Sigmoid colon (tissue), 7 donors: ENCODE measurements around the gene USP44. TPM values are rescaled to one million over a fixed set of nuclear protein-coding genes. Genes with fewer than 3 reads are reported as not detected.
A peak's percentile ranks its signal among the peaks of the same experiment; 100 is the strongest.
"Not testable (repeated sequence)": the region's sequence is repeated elsewhere in the genome, so short reads cannot be mapped to it uniquely, and the experiment has no call there.

ENCODE experiments used
- DNase-seq: peaks from one replicate; pipeline ENCODE4 v3.0.0-alpha.2; 2019
- H3K27ac ChIP-seq, 4 donors: fragments of 200-600 bp; sonication (generic); one replicate each; pipeline ENCODE4 v1.5.1; 2016 to 2019; ENCODE audit warnings: mild to moderate bottlenecking in 1 of 4
- H3K27me3 ChIP-seq, 3 donors: fragments of 200-600 bp; sonication (generic); one replicate each; pipeline ENCODE4 v1.5.1; 2019; ENCODE audit warnings: mild to moderate bottlenecking in 1 of 3
- H3K36me3 ChIP-seq, 4 donors: fragments of 200-600 bp; sonication (generic); one replicate each; pipeline ENCODE4 v1.5.1; 2016 to 2019
- H3K4me1 ChIP-seq, 4 donors: fragments of 200-600 bp; sonication (generic); one replicate each; pipeline ENCODE4 v1.5.1; 2017 to 2019
- H3K4me3 ChIP-seq, 4 donors: fragments of 200-600 bp; sonication (generic); one replicate each; pipeline ENCODE4 v1.5.1; 2017 to 2019; ENCODE audit warnings: mild to moderate bottlenecking in 2 of 4, moderate library complexity in 1 of 4
- H3K9me3 ChIP-seq, 4 donors: fragments of 200-600 bp in 3 of 4; sonication (generic) in 3 of 4; one replicate each; pipeline versions ENCODE4 v1.5.1 to v1.6.1; 2013 to 2019
- EP300 ChIP-seq, 4 donors: sonication (generic); formaldehyde crosslinking; IDR thresholded peaks; one replicate each; pipeline ENCODE4 v1.6.1; 2017; ENCODE audit warnings: antibody characterized with exemption in 4 of 4
- POLR2A ChIP-seq, 2 donors: fragments of 450-650 bp; IDR thresholded peaks; one replicate each; pipeline ENCODE4 v1.6.1; 2016; ENCODE audit warnings: antibody characterized with exemption in 2 of 2, mild to moderate bottlenecking in 2 of 2, moderate library complexity in 2 of 2
- POLR2AphosphoS5 ChIP-seq, 4 donors: sonication (generic); formaldehyde crosslinking; IDR thresholded peaks; one replicate each; pipeline ENCODE4 v1.6.1; 2017; ENCODE audit warnings: antibody characterized with exemption in 4 of 4
- WGBS, 2 donors: extraction: QIAGEN DNeasy Blood & Tissue Kit; methylation state at CpG; one replicate each; pipeline ENCODE4 v1.1.7; 2013; 5-methylcytosine and 5-hydroxymethylcytosine counted together
- intact Hi-C: fragments of 100-400 bp; cut with DNase I; formaldehyde crosslinking; loops from one replicate; pipeline ENCODE4 v1.15.1; 2023
- polyA plus RNA-seq, 3 donors: library from polyadenylated mRNA; stranded (reverse); fragments of 200-250 nt; gene quantifications; one replicate each; pipeline ENCODE4 v1.2.3, GENCODE V29; 2013
- total RNA-seq, 4 donors: library from RNA; depleted of rRNA; stranded (reverse); fragments of >200 nt; gene quantifications; one replicate each; pipeline ENCODE4 v1.1.0, GENCODE V29; 2016
- TF ChIP-seq, protein P1 (sequence below), 4 experiments: fragments of 450-650 bp in 3 of 4; fragments of 200-600 bp in 1 of 4; IDR thresholded peaks; one replicate each; pipeline ENCODE4 v1.5.1; 2016 to 2019; ENCODE audit warnings: antibody characterized with exemption in 4 of 4, mild to moderate bottlenecking in 3 of 4, moderate library complexity in 2 of 4
- donor health status: healthy with polysubstance abuse.
- donor health status: Bipolar disorder and iron deficiency.
- donor health status: healthy.

Gene USP44
- total and polyA plus RNA-seq, 7 donors = 0.36 to 6.1 (median 2.7) TPM; not detected in 1

GRCh38 chr12:95492462-95492861, 58.8 kb downstream of the USP44 start:
- Histone ChIP-seq H3K4me1 (no peaks in the 10 kb centered on the region), H3K9me3 (no peaks in the 10 kb centered on the region), H3K4me3 (no peak overlapping the region), H3K36me3 (peaks cover 5 to 66% (median 20%) of the 10 kb centered on the region in 4 donors), H3K27me3 (no peaks in the 10 kb centered on the region), H3K27ac (no peak overlapping the region)
- TF ChIP-seq, protein P1, sequence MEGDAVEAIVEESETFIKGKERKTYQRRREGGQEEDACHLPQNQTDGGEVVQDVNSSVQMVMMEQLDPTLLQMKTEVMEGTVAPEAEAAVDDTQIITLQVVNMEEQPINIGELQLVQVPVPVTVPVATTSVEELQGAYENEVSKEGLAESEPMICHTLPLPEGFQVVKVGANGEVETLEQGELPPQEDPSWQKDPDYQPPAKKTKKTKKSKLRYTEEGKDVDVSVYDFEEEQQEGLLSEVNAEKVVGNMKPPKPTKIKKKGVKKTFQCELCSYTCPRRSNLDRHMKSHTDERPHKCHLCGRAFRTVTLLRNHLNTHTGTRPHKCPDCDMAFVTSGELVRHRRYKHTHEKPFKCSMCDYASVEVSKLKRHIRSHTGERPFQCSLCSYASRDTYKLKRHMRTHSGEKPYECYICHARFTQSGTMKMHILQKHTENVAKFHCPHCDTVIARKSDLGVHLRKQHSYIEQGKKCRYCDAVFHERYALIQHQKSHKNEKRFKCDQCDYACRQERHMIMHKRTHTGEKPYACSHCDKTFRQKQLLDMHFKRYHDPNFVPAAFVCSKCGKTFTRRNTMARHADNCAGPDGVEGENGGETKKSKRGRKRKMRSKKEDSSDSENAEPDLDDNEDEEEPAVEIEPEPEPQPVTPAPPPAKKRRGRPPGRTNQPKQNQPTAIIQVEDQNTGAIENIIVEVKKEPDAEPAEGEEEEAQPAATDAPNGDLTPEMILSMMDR (IDR thresholded peaks at IDR 0.05) = no peak
- TF ChIP-seq POLR2A (IDR thresholded peaks at IDR 0.05) (no peak), POLR2AphosphoS5 (IDR thresholded peaks at IDR 0.05) (no peak), EP300 (IDR thresholded peaks at IDR 0.05) (no peak)
- intact Hi-C loops = no loop called here
- DNase-seq = no peak
- 97 to 99% methylated on average over 2 of the region's 2 CpGs for WGBS, 2 donors

DNA sequence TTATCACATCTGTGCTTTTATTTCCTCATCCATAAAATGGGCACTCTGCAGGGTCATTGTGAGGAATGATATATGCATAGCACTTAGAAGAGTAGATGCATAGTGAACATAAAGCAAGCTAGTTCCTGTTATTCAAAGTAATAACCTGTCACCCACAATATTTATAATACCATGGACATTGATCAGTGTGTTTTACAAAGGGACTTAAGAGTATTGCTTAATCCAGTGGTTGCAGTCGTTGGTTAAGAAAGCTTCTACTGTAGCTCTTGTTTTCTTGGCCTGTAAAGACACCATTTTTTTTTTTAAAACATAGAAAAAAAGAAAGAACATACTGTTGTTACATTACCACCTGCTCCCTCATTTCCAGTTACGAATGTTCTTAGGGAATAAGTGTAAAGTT, 64.3 kb downstream of the USP44 start:
- H3K9me3 ChIP-seq = no peaks in the 10 kb centered on the region
- intact Hi-C loops = no loop called here
- peaks cover 0 to 53% (median 9%) of the 10 kb centered on the region in 4 donors for H3K36me3 ChIP-seq
- no peak overlapping the region for H3K27ac ChIP-seq
- no peak for TF ChIP-seq POLR2A (IDR thresholded peaks at IDR 0.05)
- peaks cover 0 to 26% (median 10%) of the 10 kb centered on the region in 4 donors for H3K4me1 ChIP-seq
- H3K4me3 ChIP-seq = no peak overlapping the region
- DNase-seq = no peak
- 57 to 78% methylated on average over 2 of the region's 2 CpGs for WGBS, 2 donors
- H3K27me3 ChIP-seq = no peaks in the 10 kb centered on the region

DNA sequence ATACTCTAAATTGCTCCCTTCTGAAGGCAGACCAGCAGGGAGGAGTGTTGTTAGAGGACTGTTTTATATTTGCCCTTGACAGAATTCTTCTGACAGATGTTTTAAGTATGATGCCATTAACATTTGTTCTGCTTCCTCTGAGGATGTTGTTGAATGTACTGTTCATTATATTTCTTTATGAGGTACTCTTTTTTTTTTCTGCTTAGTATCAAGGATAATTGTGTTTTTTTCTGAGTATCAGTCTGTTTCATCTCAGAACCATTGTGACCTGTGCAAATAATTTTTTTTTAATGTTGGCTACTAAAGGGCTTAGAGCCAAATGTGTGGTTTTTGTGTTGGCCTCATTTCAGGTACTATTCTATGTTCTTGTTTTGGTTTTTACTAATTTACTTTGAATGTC, 66.8 kb downstream of the USP44 start:
- Histone ChIP-seq H3K4me1 (peaks cover 0 to 47% (median 27%) of the 10 kb centered on the region in 4 donors), H3K9me3 (no peaks in the 10 kb centered on the region), H3K4me3 (no peak overlapping the region), H3K27me3 (no peaks in the 10 kb centered on the region), H3K36me3 (peaks cover 0 to 38% (median 9%) of the 10 kb centered on the region in 4 donors), H3K27ac (peak overlapping the region in 2 of 4 donors; percentile 57 to 62)
- intact Hi-C loops = loop anchor here (5.0 kb wide), 1 partner anchor 267 kb away; the partner anchor contains the start of genes FGD6 and VEZT
- TF ChIP-seq POLR2AphosphoS5 (IDR thresholded peaks at IDR 0.05) = peak; percentile 50 to 90 (median 79)
- no peak for TF ChIP-seq POLR2A (IDR thresholded peaks at IDR 0.05)
- TF ChIP-seq, protein P1 (IDR thresholded peaks at IDR 0.05) = no peak
- peak in 2 of 4 donors; percentile 32 to 64 for TF ChIP-seq EP300 (IDR thresholded peaks at IDR 0.05)
- no peak for DNase-seq

DNA sequence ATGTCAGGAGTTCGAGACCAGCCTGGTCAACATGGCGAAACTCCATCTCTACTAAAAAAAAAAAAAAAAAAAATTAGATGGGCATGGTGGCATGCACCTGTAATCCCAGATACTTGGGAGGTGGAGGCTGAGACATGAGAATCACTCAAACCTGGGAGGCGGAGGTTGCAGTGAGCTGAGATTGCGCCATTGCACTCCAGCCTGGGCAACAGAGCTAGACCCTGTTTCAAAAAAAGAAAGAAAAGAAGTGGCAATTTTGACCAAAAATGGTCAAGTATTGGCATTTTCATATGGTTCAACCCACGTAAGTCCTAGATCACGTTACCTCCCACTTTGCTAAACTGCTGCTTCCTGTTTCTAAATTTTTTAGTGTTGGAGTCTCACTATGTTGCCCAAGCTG, 68.7 kb downstream of the USP44 start:
- H3K27me3 ChIP-seq, DNase-seq, H3K27ac ChIP-seq, H3K9me3 ChIP-seq, H3K4me3 ChIP-seq: not testable (repeated sequence)
- peaks cover 0 to 48% (median 10%) of the 10 kb centered on the region in 4 donors for H3K36me3 ChIP-seq
- 88 to 95% methylated on average over 6 of the region's 6 CpGs for WGBS, 2 donors
- H3K4me1 ChIP-seq = peaks cover 0 to 66% (median 30%) of the 10 kb centered on the region in 4 donors
- intact Hi-C loops = loop anchor here (5.0 kb wide), 1 partner anchor 265 kb away; the partner anchor contains the start of genes FGD6 and VEZT

DNA sequence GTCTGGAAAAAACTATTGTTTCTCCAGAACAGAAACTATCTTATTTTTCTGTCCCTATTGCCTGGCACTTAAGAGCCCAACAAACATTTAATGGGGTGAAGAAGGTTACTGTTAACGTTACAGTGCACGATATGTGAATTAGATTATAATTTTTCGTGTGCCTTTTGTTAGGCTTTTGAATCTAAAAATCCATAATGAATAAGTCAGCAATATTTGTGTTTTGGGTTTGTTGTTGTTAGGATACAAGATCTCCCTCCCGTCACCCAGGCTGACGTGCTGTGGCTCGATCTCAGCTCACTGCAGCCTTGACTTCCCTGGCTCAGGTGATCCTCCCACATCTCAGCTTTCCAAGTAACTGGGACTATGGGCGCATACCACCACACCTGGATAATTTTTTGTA, 69.4 kb downstream of the USP44 start:
- Histone ChIP-seq H3K4me1 (peaks cover 0 to 72% (median 30%) of the 10 kb centered on the region in 4 donors), H3K9me3 (no peaks in the 10 kb centered on the region), H3K27me3 (no peaks in the 10 kb centered on the region), H3K4me3 (no peak overlapping the region), H3K27ac (no peak overlapping the region), H3K36me3 (peaks cover 0 to 48% (median 10%) of the 10 kb centered on the region in 4 donors)
- 94% methylated on average over 7 of the region's 7 CpGs for WGBS, 2 donors
- intact Hi-C loops = loop anchor here (5.0 kb wide), 1 partner anchor 265 kb away; the partner anchor contains the start of genes FGD6 and VEZT
- TF ChIP-seq EP300 (IDR thresholded peaks at IDR 0.05) (no peak), POLR2AphosphoS5 (IDR thresholded peaks at IDR 0.05) (no peak), POLR2A (IDR thresholded peaks at IDR 0.05) (no peak)
- TF ChIP-seq, protein P1 (IDR thresholded peaks at IDR 0.05) = no peak
- DNase-seq = no peak

DNA sequence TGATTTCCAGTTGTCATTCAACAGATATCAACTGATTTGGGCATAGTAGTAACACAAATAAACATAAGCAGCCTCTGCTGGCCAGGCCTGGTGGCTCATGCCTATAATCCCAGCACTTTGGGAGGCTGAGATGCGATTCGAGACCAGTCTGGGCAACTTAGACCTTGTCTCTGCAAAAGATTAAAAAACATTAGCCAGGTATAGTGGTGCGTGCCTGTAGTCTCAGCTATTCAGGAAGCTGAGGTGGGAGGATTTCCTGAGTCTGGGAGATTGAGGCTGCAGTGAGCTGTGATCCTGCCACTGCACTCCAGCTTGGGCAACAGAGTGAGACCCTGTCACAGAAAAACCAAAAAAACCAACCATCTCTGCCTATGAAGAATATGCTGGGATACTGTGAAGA, 70.2 kb downstream of the USP44 start:
- Histone ChIP-seq H3K9me3 (no peaks in the 10 kb centered on the region), H3K27me3 (no peaks in the 10 kb centered on the region), H3K36me3 (peaks cover 0 to 48% (median 6%) of the 10 kb centered on the region in 4 donors), H3K4me1 (peaks cover 0 to 75% (median 34%) of the 10 kb centered on the region in 4 donors), H3K4me3 (no peak overlapping the region), H3K27ac (peak overlapping the region in 1 of 4 donors; percentile 23)
- intact Hi-C loops = loop anchor here (5.0 kb wide), 1 partner anchor 264 kb away; the partner anchor contains the start of genes FGD6 and VEZT
- TF ChIP-seq, protein P1 (IDR thresholded peaks at IDR 0.05) = no peak
- DNase-seq = no peak
- whole genome bisulfite sequencing, 2 donors = 76 to 85% methylated on average over 3 of the region's 3 CpGs
